ENCODE results near the gene SOCS6. TPM values are rescaled to one million over a fixed set of nuclear protein-coding genes. Genes with fewer than 3 reads are reported as not detected.
"Not testable (repeated sequence)": the region's sequence is repeated elsewhere in the genome, so short reads cannot be mapped to it uniquely, and the experiment has no call there.

SOCS6 gene
- total RNA-seq, 1 experiment from 2014 or later: 11.0 TPM

GRCh38 chr18:70354080-70354479, 65.2 kb downstream of the SOCS6 start:
- H3K9me3 ChIP-seq (replicated peaks): no peaks in the 10 kb centered on the region
- peaks cover 4% of the 10 kb centered on the region; the same call in 1 of the 2 replicates for H3K4me1 ChIP-seq
- DNase-seq: no peak
- no peak overlapping the region for H3K4me3 ChIP-seq
- H3K36me3 ChIP-seq: no peaks in the 10 kb centered on the region
- no peak overlapping the region for H3K27ac ChIP-seq
- H3K27me3 ChIP-seq: no peaks in the 10 kb centered on the region

GRCh38 chr18:70354771-70355170, 65.9 kb downstream of the SOCS6 start:
- Histone ChIP-seq H3K9me3 (replicated peaks) (no peaks in the 10 kb centered on the region), H3K27ac (no peak overlapping the region), H3K4me3 (no peak overlapping the region), H3K36me3 (no peaks in the 10 kb centered on the region), H3K4me1 (peaks cover 4% of the 10 kb centered on the region; the same call in 1 of the 2 replicates), H3K27me3 (no peaks in the 10 kb centered on the region)
- DNase-seq: no peak

DNA sequence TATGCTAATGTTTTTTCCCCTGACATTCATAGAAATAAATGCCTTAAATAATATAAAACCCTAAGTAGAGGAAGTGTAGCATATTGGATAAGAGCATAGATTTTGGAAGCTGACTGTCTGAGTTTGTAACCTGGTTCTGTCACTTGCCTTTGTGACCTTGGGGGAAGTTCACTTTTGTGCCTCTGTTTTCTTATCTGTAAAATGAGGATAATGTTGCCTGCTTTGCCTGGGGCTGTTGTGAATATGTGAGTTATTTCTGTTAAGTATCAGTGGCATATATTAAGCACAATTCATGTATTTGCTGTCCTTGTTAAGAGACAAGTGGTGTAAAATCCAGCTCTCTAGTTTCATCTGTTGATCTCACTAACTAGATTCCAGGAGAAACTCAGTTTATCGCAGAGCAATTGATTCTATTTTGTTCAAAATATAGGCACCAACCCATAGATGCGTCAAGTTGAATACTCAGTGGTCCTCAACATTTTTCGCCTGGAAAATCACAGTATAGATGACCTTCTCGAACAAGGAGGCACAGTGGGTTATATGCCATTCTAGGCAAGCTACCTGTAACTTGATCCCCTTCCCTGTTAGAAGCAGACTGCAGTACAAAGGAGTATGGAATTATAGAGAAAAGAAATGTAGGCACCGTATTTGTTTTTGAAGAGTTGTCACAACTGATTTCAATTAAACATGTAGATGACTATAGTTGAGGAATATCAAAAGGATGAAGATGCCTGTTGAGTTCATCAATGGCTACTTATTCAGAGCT, 67.0 kb downstream of the SOCS6 start:
- no peak overlapping the region for H3K27ac ChIP-seq
- H3K27me3 ChIP-seq: no peaks in the 10 kb centered on the region
- peaks cover 4% of the 10 kb centered on the region; the same call in 1 of the 2 replicates for H3K4me1 ChIP-seq
- DNase-seq: no peak
- H3K36me3 ChIP-seq: no peaks in the 10 kb centered on the region
- no peak overlapping the region for H3K4me3 ChIP-seq
- H3K9me3 ChIP-seq (replicated peaks): no peaks in the 10 kb centered on the region

DNA sequence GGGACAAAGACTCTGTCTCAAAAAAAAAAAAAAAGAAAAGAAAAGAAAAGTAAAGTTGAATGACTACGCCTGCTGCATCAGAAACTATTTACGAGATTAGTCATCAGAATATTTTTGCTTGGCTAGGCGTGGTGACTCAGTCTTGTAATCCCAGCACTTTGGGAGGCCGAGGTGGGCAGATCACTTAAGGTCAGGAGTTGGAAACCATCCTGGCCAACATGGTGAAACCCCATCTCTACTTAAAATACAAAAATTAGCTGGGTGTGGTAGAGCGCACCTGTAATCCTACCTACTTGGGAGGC, 69.2 kb downstream of the SOCS6 start:
- peak overlapping the region; percentile 46 for H3K27ac ChIP-seq
- H3K36me3 ChIP-seq; H3K4me1 ChIP-seq; H3K27me3 ChIP-seq; H3K9me3 ChIP-seq (replicated peaks); H3K4me3 ChIP-seq: not testable (repeated sequence)
- DNase-seq: peak; percentile 14 to 20

GRCh38 chr18:70359071-70359470, 70.2 kb downstream of the SOCS6 start:
- no peak for DNase-seq
- no peaks in the 10 kb centered on the region for H3K9me3 ChIP-seq (replicated peaks)
- no peaks in the 10 kb centered on the region for H3K27me3 ChIP-seq
- no peak overlapping the region for H3K27ac ChIP-seq
- H3K4me3 ChIP-seq: no peak overlapping the region
- no peaks in the 10 kb centered on the region for H3K36me3 ChIP-seq
- H3K4me1 ChIP-seq: peaks cover 4% of the 10 kb centered on the region; the same call in 1 of the 2 replicates

DNA sequence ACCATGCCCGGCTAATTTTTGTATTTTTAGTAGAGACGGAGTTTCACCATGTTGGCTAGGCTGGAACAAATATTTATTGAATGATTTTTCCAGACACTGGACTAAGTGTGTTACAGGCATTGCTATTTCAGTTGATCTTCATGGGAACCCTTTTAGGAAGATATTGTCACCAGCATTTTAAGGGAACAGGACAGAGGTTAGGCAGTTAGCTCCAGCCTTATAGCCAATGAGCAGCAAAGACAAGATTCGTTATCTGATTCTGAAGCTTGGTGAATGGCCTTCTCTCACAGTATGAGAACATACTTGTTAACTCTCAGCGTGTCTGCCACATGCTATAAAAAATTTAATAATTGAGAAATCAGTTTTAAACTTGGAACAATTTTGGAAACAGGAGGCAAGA, 73.4 kb downstream of the SOCS6 start:
- Histone ChIP-seq H3K36me3 (no peaks in the 10 kb centered on the region), H3K4me1 (peaks cover 12% of the 10 kb centered on the region), H3K9me3 (replicated peaks) (no peaks in the 10 kb centered on the region), H3K27ac (no peak overlapping the region), H3K27me3 (no peaks in the 10 kb centered on the region), H3K4me3 (no peak overlapping the region)
- no peak for DNase-seq

GRCh38 chr18:70363861-70364260, 75.0 kb downstream of the SOCS6 start:
- Histone ChIP-seq H3K27ac (no peak overlapping the region), H3K9me3 (replicated peaks) (no peaks in the 10 kb centered on the region), H3K4me3 (no peak overlapping the region), H3K4me1 (peaks cover 8% of the 10 kb centered on the region; the same call in 1 of the 2 replicates), H3K36me3 (no peaks in the 10 kb centered on the region), H3K27me3 (no peaks in the 10 kb centered on the region)
- DNase-seq: no peak

GRCh38 chr18:70365361-70365760, 76.5 kb downstream of the SOCS6 start:
- DNase-seq: no peak
- H3K27me3 ChIP-seq: no peaks in the 10 kb centered on the region

DNA sequence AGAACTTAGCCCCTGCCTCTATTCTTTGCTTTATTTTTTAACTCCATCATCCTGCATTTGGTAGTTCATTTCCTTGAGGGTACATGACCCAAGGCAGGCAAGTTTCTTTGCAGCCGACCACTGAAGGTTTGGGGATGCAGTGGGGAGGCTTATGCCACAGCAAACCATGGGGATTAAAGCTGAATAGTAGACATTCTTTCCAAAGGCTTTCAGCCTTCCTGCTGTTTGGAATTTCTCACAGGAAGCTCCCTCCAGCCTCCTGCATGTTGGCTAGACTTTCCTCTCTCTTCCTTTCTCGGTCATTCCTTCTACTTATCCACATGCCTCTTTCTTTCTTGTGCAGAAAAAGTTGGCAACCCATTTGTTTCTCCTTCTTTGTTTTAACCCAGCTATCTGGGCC, 77.3 kb downstream of the SOCS6 start:
- H3K4me1 ChIP-seq: peaks cover 8% of the 10 kb centered on the region; the same call in 1 of the 2 replicates
- no peaks in the 10 kb centered on the region for H3K9me3 ChIP-seq (replicated peaks)
- DNase-seq: peak; percentile 11 to 15
- H3K4me3 ChIP-seq: no peak overlapping the region
- H3K27ac ChIP-seq: peak overlapping the region; percentile 11; the same call in 1 of the 2 replicates
- no peaks in the 10 kb centered on the region for H3K27me3 ChIP-seq
- H3K36me3 ChIP-seq: no peaks in the 10 kb centered on the region

More at GRCh38 chr18:70365361-70365760, 76.5 kb downstream of the SOCS6 start:
- Histone ChIP-seq H3K36me3 (no peaks in the 10 kb centered on the region), H3K4me1 (peaks cover 8% of the 10 kb centered on the region; the same call in 1 of the 2 replicates), H3K9me3 (replicated peaks) (no peaks in the 10 kb centered on the region), H3K27ac (no peak overlapping the region), H3K4me3 (no peak overlapping the region)

DNA sequence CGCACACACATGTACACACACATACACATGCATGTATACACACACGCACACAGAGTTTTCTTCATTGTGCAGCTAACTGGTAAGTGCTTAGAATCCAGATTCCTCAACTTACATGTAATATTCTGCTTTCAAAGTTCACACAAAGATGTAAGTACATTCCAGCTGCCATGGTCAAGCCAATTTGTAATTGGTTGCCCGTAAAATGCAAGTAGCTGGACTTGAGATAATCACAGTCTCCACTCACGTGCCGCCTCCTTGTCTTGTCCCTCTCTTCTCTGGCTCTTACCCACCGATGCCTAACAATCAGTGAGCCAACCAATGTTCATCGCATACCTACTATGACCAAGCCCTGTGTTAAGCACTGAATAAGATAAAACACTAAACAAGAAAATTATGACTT, 77.8 kb downstream of the SOCS6 start:
- DNase-seq: no peak
- Histone ChIP-seq H3K27me3 (no peaks in the 10 kb centered on the region), H3K27ac (peak overlapping the region; percentile 11; the same call in 1 of the 2 replicates), H3K9me3 (replicated peaks) (no peaks in the 10 kb centered on the region), H3K4me1 (peaks cover 8% of the 10 kb centered on the region; the same call in 1 of the 2 replicates), H3K4me3 (no peak overlapping the region), H3K36me3 (no peaks in the 10 kb centered on the region)

GRCh38 chr18:70367344-70367743, 78.5 kb downstream of the SOCS6 start:
- not testable (repeated sequence) for H3K27ac ChIP-seq; H3K4me3 ChIP-seq; H3K27me3 ChIP-seq; DNase-seq; H3K9me3 ChIP-seq (replicated peaks); H3K36me3 ChIP-seq; H3K4me1 ChIP-seq

GRCh38 chr18:70368903-70369302, 80.1 kb downstream of the SOCS6 start:
- H3K4me1 ChIP-seq: peaks cover 8% of the 10 kb centered on the region; the same call in 1 of the 2 replicates
- no peaks in the 10 kb centered on the region for H3K36me3 ChIP-seq
- H3K27ac ChIP-seq: no peak overlapping the region
- H3K27me3 ChIP-seq: no peaks in the 10 kb centered on the region
- H3K9me3 ChIP-seq (replicated peaks): no peaks in the 10 kb centered on the region
- DNase-seq: no peak
- no peak overlapping the region for H3K4me3 ChIP-seq

DNA sequence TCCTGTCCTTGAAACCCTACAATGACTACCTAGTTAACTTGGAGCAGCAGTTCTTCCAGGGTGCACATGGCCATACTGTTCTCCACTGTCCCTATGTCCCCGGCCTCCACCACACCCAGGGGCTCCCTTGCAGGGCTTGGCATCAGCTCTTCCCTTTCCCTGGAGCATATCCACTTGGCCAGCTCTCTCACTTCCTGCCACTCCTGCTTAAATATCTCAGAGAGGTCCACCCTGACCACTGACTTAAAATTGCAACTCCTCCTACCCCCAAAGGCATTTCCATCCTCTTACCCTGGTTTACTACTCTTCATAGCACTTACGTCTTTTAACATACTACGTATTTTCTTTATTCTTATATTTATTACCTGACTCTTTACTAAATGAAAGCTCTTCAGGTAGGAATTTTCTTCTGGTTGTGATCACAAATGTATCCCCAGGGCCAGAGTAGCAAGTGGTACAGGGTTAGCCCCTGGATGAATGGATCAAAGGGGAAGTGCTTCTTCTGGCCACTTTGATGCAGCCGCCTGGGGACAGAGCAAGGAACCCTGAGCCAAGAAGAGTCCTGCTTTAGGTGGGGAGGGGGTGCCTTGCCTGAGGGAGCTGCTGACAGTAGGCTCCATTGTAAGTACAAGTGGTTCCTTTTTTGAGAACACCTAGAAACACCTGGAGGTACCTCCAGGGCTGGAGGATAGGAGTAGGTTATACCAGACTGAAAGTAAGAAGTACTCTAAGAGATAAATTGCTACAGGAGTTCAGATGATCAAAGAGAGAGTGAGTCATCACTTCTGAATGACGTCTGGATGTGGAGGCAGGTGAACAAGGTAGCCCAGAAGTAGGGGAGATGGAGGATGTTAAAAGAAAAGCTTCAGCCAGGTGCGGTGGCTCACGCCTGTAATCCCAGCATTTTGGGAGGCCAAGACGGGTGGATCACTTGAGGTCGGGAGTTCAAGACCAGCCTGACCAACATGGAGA, 82.2 kb downstream of the SOCS6 start:
- H3K9me3 ChIP-seq (replicated peaks): no peaks in the 10 kb centered on the region
- no peak overlapping the region for H3K4me3 ChIP-seq
- H3K36me3 ChIP-seq: no peaks in the 10 kb centered on the region
- no peak for DNase-seq
- H3K4me1 ChIP-seq: peaks cover 2% of the 10 kb centered on the region; the same call in 1 of the 2 replicates
- H3K27ac ChIP-seq: no peak overlapping the region
- no peaks in the 10 kb centered on the region for H3K27me3 ChIP-seq

DNA sequence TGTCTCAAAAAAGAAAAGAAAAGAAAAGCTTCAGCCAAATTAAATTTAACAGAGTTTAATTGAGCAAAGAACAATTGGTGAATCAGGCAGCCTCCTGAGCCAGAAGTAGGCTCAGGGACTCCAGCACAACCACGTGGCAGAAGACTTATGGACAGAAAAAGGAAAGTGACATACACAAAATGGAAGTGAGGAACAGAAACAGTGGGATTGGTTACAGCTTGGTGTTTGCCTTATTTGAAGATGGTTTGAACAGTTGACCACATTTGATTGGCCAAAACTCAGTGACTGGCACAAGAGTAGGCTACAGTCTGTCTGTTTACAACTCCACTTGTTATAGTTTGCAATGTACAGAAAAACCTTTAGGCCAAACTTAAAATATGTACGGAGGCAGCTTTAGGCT, 83.1 kb downstream of the SOCS6 start:
- H3K4me1 ChIP-seq: no peaks in the 10 kb centered on the region
- H3K4me3 ChIP-seq: no peak overlapping the region
- no peaks in the 10 kb centered on the region for H3K9me3 ChIP-seq (replicated peaks)
- no peaks in the 10 kb centered on the region for H3K27me3 ChIP-seq
- H3K27ac ChIP-seq: no peak overlapping the region
- H3K36me3 ChIP-seq: no peaks in the 10 kb centered on the region
- DNase-seq: no peak

DNA sequence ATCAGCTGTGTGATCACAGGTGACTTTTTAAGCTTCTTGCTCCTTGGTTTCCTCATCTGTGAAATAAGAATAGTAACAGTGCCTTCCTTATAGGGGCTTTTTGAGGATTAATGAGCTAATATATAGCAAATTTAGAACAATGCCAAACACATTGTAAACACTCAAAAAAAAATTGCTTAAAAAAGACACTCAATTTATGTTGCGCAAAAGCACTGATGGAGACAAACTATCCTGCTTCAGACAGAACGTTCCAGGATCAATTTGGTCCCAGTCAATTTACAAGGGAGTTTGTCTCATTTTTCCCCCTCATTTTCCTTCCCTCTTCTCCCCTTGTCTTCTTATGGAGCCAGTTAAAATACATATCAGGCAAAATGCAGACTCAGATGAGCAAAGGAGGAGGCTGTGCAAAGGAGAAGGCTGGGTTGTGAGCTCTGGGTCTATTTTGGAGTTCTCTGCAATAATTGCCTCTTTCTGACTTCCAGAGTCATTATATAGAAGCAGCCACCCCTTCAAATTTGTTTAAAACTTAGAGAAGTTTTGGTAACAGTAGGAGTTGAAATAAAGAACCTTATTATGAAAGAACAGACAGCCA, 83.7 kb downstream of the SOCS6 start:
- H3K9me3 ChIP-seq (replicated peaks): no peaks in the 10 kb centered on the region
- H3K27ac ChIP-seq: no peak overlapping the region
- H3K4me1 ChIP-seq: no peaks in the 10 kb centered on the region
- DNase-seq: no peak
- H3K36me3 ChIP-seq: no peaks in the 10 kb centered on the region
- no peak overlapping the region for H3K4me3 ChIP-seq
- H3K27me3 ChIP-seq: no peaks in the 10 kb centered on the region

All from SJCRH30 (cell line).